ENCODE data around the gene TENM4. TPM values are rescaled to one million over a fixed set of nuclear protein-coding genes. Genes with fewer than 3 reads are reported as not detected.

Gene TENM4
- total RNA-seq, 4 donors from 2014 or later, result 0.88 to 61.5 (median 4.0) TPM

DNA sequence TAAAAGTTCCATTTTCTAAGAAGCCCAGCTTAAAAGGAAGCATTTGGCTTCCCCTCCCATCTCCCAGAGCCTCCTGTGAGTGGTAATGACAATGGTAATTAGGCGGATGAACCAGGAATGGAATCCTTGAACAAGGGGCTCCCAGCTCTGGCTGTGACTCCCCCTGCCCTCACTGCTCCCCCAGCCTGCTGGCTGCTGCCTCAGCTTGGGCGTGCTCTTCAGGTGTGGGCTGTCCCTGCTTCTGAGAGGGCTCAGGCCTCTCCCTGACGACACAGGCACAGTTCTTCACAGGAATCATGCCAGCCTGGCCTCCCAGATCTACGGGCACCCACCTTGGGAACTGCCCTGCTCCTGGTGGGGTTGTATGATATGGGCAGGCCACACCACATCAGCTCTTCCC lies 784.5 kb downstream of the TENM4 start:
- no peaks in the 10 kb centered on the region for H3K9me3 ChIP-seq
- no peak for DNase-seq
- H3K4me3 ChIP-seq, result no peak overlapping the region
- H3K36me3 ChIP-seq, result no peaks in the 10 kb centered on the region
- H3K27ac ChIP-seq, result no peak overlapping the region
- intact Hi-C loops (cut with DNase I; ENCODE audit: low total_unique reads), result no loop called here
- H3K27me3 ChIP-seq, result no peaks in the 10 kb centered on the region
- TF ChIP-seq, protein P1, sequence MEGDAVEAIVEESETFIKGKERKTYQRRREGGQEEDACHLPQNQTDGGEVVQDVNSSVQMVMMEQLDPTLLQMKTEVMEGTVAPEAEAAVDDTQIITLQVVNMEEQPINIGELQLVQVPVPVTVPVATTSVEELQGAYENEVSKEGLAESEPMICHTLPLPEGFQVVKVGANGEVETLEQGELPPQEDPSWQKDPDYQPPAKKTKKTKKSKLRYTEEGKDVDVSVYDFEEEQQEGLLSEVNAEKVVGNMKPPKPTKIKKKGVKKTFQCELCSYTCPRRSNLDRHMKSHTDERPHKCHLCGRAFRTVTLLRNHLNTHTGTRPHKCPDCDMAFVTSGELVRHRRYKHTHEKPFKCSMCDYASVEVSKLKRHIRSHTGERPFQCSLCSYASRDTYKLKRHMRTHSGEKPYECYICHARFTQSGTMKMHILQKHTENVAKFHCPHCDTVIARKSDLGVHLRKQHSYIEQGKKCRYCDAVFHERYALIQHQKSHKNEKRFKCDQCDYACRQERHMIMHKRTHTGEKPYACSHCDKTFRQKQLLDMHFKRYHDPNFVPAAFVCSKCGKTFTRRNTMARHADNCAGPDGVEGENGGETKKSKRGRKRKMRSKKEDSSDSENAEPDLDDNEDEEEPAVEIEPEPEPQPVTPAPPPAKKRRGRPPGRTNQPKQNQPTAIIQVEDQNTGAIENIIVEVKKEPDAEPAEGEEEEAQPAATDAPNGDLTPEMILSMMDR (IDR thresholded peaks at IDR 0.05), result no peak
- no peak for TF ChIP-seq POLR2A (IDR thresholded peaks at IDR 0.05)
- no peaks in the 10 kb centered on the region for H3K4me1 ChIP-seq

DNA sequence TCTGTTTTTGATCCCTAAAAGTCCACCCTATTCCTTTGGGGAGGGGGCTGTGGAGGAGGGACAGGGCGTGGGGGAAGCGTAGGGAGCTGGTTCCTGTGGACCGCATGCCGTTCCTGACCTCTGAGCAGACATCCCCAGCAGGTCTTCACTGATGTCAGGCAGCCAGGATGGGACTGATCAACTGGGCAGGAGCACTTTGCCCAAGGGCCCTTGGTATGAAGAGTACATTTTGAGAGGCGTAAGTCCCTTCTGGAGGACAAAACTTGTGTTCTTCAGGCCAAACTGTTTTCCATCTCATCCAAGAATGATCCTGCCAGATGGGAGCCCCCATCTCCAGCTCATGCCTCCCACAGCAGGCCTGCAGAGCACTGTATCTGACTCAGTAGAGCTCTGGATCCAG lies 785.3 kb downstream of the TENM4 start:
- no peaks in the 10 kb centered on the region for H3K27me3 ChIP-seq
- no peaks in the 10 kb centered on the region for H3K4me1 ChIP-seq
- no peak for TF ChIP-seq POLR2A (IDR thresholded peaks at IDR 0.05)
- TF ChIP-seq, protein P1 (IDR thresholded peaks at IDR 0.05), result no peak
- no peak for DNase-seq
- H3K9me3 ChIP-seq, result no peaks in the 10 kb centered on the region
- no peak overlapping the region for H3K27ac ChIP-seq
- H3K4me3 ChIP-seq, result no peak overlapping the region
- no peaks in the 10 kb centered on the region for H3K36me3 ChIP-seq
- intact Hi-C loops (cut with DNase I; ENCODE audit: low total_unique reads), result no loop called here

DNA sequence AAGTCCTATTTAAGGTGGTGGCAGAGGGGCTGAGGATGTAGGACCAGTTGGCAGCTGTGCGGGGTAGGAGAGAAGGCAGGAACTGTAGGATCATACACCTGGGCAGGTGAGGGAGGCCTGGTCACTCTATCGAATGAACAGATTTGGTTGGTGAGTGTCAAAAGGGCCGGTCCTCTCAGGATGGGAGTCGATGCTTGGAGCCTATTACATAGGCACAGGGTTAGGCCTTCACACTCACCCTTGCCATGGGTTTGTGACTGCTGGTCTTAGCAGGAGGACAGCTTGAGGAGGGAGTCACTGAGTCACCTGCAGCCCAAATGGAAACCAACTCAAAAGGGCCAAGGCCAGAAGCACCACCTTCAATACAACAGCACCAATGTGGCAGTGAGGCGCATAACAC lies 786.0 kb downstream of the TENM4 start:
- no peak overlapping the region for H3K4me3 ChIP-seq
- H3K36me3 ChIP-seq, result no peaks in the 10 kb centered on the region
- H3K4me1 ChIP-seq, result no peaks in the 10 kb centered on the region
- no peak for DNase-seq
- no peaks in the 10 kb centered on the region for H3K9me3 ChIP-seq
- H3K27me3 ChIP-seq, result no peaks in the 10 kb centered on the region
- intact Hi-C loops (cut with DNase I; ENCODE audit: low total_unique reads), result no loop called here
- TF ChIP-seq, protein P1 (IDR thresholded peaks at IDR 0.05), result no peak
- TF ChIP-seq POLR2A (IDR thresholded peaks at IDR 0.05), result no peak
- H3K27ac ChIP-seq, result no peak overlapping the region

DNA sequence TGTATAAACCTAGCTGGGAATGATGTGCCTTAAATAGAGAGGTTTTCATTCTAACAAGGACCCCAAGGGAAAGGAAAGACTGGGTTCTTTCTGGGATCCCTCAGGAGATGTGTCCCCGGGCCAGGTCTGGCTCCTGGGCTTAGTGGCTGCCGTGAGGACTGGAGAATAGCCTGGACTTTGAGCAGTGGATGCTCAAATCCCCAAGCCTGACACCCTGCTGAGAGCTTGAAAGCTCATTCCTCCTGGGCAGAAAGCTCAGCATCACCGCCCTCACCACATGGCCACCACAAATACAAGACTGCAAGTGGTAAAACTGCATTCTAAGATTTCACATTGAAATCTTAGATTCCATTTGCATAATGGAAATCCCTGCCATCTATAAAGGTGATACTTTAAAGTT lies 786.8 kb downstream of the TENM4 start:
- H3K36me3 ChIP-seq, result no peaks in the 10 kb centered on the region
- no peak overlapping the region for H3K4me3 ChIP-seq
- H3K27me3 ChIP-seq, result no peaks in the 10 kb centered on the region
- TF ChIP-seq POLR2A (IDR thresholded peaks at IDR 0.05), result no peak
- TF ChIP-seq, protein P1 (IDR thresholded peaks at IDR 0.05), result no peak
- H3K9me3 ChIP-seq, result no peaks in the 10 kb centered on the region
- H3K4me1 ChIP-seq, result no peaks in the 10 kb centered on the region
- intact Hi-C loops (cut with DNase I; ENCODE audit: low total_unique reads), result no loop called here
- no peak overlapping the region for H3K27ac ChIP-seq
- DNase-seq, result no peak

DNA sequence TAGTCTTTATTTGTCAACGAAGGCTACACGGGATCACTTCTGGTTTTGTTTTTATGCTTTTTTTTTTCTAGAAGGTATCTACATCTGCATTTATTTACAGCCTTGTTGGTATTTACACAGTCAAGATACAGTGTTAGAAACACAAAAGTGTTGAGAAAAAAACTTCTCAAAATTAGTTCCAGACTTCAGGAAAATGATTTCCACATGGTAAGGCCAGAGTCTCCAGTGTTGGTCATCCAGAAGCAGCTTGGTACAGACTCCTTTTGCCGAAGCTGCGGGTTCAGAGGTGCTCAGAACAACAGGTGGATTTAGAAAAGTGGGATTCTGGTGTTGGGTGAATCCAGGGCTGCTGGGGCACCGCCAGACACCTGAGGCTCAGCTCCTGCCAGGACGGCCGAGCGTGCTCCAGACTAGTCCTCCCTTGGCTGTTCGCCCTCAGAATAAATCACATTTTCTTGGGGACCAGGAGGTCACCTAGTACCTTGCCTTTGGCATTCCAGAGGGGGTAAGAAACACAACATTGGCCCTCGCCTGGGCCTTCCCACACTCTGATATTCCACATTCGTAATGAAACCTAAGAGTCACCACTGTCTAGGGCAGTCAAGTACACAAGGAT lies 787.4 kb downstream of the TENM4 start:
- no peaks in the 10 kb centered on the region for H3K36me3 ChIP-seq
- no peaks in the 10 kb centered on the region for H3K27me3 ChIP-seq
- DNase-seq, result no peak
- no peak for TF ChIP-seq POLR2A (IDR thresholded peaks at IDR 0.05)
- TF ChIP-seq, protein P1 (IDR thresholded peaks at IDR 0.05), result no peak
- intact Hi-C loops (cut with DNase I; ENCODE audit: low total_unique reads), result no loop called here
- no peak overlapping the region for H3K27ac ChIP-seq
- no peaks in the 10 kb centered on the region for H3K9me3 ChIP-seq
- no peaks in the 10 kb centered on the region for H3K4me1 ChIP-seq
- no peak overlapping the region for H3K4me3 ChIP-seq

All from uterus (tissue), 4 donors.